ENCODE measurements around the gene CMTM5.
"Not testable (repeated sequence)": the region's sequence is repeated elsewhere in the genome, so short reads cannot be mapped to it uniquely, and the experiment has no call there.

CMTM5 gene

GRCh38 chr14:23384364-23385080 lies 7.7 kb downstream of the CMTM5 start:
- no peaks in the 10 kb centered on the region for H3K9me3 ChIP-seq (ENCODE audit: control insufficient read depth in 5 of 5, low read length in 5 of 5)
- no peak overlapping the region for H3K9ac ChIP-seq (ENCODE audit: low read length in 5 of 5)

GRCh38 chr14:23385244-23385641 lies 8.4 kb downstream of the CMTM5 start:
- Histone ChIP-seq H3K9ac (ENCODE audit: low read length in 5 of 5) (no peak overlapping the region), H3K4me1 (ENCODE audit: control insufficient read depth in 5 of 5, insufficient read depth in 5 of 5, low read length in 5 of 5) (no peaks in the 10 kb centered on the region), H3K36me3 (ENCODE audit: control insufficient read depth in 5 of 5, insufficient read depth in 5 of 5, low read length in 5 of 5) (no peaks in the 10 kb centered on the region), H3K27me3 (ENCODE audit: control insufficient read depth in 5 of 5, insufficient read depth in 4 of 5, low read length in 5 of 5) (peaks cover 17 to 28% (median 21%) of the 10 kb centered on the region in 5 donors), H3K4me3 (ENCODE audit: low read depth in 1 of 5, low read length in 5 of 5) (no peak overlapping the region), H3K9me3 (ENCODE audit: control insufficient read depth in 5 of 5, low read length in 5 of 5) (no peaks in the 10 kb centered on the region), H3K27ac (ENCODE audit: low read depth, low read length) (no peak overlapping the region)

More at GRCh38 chr14:23384364-23385080, 7.7 kb downstream of the CMTM5 start:
- no peaks in the 10 kb centered on the region for H3K4me1 ChIP-seq (ENCODE audit: control insufficient read depth in 5 of 5, insufficient read depth in 5 of 5, low read length in 5 of 5)
- H3K27me3 ChIP-seq (ENCODE audit: control insufficient read depth in 5 of 5, insufficient read depth in 4 of 5, low read length in 5 of 5): peaks cover 19 to 30% (median 24%) of the 10 kb centered on the region in 5 donors
- no peak overlapping the region for H3K27ac ChIP-seq (ENCODE audit: low read depth, low read length)
- H3K4me3 ChIP-seq (ENCODE audit: low read depth in 1 of 5, low read length in 5 of 5): no peak overlapping the region
- no peaks in the 10 kb centered on the region for H3K36me3 ChIP-seq (ENCODE audit: control insufficient read depth in 5 of 5, insufficient read depth in 5 of 5, low read length in 5 of 5)

DNA sequence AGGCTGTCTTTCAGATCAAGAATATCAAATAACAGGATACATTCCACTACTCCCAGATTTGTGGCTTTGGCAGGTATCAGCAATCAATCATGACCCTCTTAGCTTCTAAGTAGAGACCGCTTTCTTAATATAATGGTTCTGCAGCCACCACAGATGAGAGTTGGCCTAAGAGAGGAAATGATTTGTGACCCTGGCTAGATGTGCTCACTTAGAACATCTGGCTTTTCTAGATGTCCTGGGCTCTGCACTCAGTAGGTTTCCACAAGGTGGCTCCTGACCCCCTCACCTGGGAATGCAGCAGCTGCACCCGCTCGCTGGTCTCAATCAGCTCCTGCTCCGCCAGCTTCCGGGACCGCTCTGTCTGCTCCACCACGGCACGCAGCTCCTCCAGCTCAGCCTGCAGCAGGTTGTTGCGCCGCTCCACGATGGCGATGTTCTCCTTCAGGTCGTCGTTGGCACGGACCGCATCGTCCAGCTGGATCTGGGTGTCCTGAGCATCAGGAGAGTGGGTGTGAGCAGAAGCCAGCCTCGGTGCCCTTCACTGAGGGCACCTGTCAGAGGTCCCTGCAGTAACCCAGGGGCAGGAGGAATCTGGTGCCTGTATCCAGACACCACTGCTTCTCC lies 8.9 kb downstream of the CMTM5 start:
- H3K36me3 ChIP-seq (ENCODE audit: control insufficient read depth in 5 of 5, insufficient read depth in 5 of 5, low read length in 5 of 5): no peaks in the 10 kb centered on the region

GRCh38 chr14:23386266-23386657 lies 9.4 kb downstream of the CMTM5 start:
- H3K9ac ChIP-seq (ENCODE audit: low read length in 5 of 5); H3K4me1 ChIP-seq (ENCODE audit: control insufficient read depth in 5 of 5, insufficient read depth in 5 of 5, low read length in 5 of 5); H3K27ac ChIP-seq (ENCODE audit: low read depth, low read length); H3K4me3 ChIP-seq (ENCODE audit: low read depth in 1 of 5, low read length in 5 of 5); H3K36me3 ChIP-seq (ENCODE audit: control insufficient read depth in 5 of 5, insufficient read depth in 5 of 5, low read length in 5 of 5); H3K9me3 ChIP-seq (ENCODE audit: control insufficient read depth in 5 of 5, low read length in 5 of 5): not testable (repeated sequence)
- H3K27me3 ChIP-seq (ENCODE audit: control insufficient read depth in 5 of 5, insufficient read depth in 4 of 5, low read length in 5 of 5): peaks cover 8 to 19% (median 15%) of the 10 kb centered on the region in 5 donors

More for the DNA sequence above, 8.9 kb downstream of the CMTM5 start:
- Histone ChIP-seq H3K27ac (ENCODE audit: low read depth, low read length) (no peak overlapping the region), H3K9me3 (ENCODE audit: control insufficient read depth in 5 of 5, low read length in 5 of 5) (no peaks in the 10 kb centered on the region), H3K27me3 (ENCODE audit: control insufficient read depth in 5 of 5, insufficient read depth in 4 of 5, low read length in 5 of 5) (peaks cover 13 to 24% (median 17%) of the 10 kb centered on the region in 5 donors), H3K4me1 (ENCODE audit: control insufficient read depth in 5 of 5, insufficient read depth in 5 of 5, low read length in 5 of 5) (no peaks in the 10 kb centered on the region), H3K9ac (ENCODE audit: low read length in 5 of 5) (no peak overlapping the region), H3K4me3 (ENCODE audit: low read depth in 1 of 5, low read length in 5 of 5) (no peak overlapping the region)

- H3K36me3 ChIP-seq (ENCODE audit: control insufficient read depth in 5 of 5, insufficient read depth in 5 of 5, low read length in 5 of 5): no peaks in the 10 kb centered on the region
- no peak overlapping the region for H3K4me3 ChIP-seq (ENCODE audit: low read depth in 1 of 5, low read length in 5 of 5)
- H3K9ac ChIP-seq (ENCODE audit: low read length in 5 of 5): no peak overlapping the region
- peaks cover 5 to 17% (median 8%) of the 10 kb centered on the region in 5 donors for H3K27me3 ChIP-seq (ENCODE audit: control insufficient read depth in 5 of 5, insufficient read depth in 4 of 5, low read length in 5 of 5)
- H3K4me1 ChIP-seq (ENCODE audit: control insufficient read depth in 5 of 5, insufficient read depth in 5 of 5, low read length in 5 of 5): no peaks in the 10 kb centered on the region
- no peaks in the 10 kb centered on the region for H3K9me3 ChIP-seq (ENCODE audit: control insufficient read depth in 5 of 5, low read length in 5 of 5)
- H3K27ac ChIP-seq (ENCODE audit: low read depth, low read length): no peak overlapping the region
Measured at GRCh38 chr14:23386999-23387398, 10.2 kb downstream of the CMTM5 start.

DNA sequence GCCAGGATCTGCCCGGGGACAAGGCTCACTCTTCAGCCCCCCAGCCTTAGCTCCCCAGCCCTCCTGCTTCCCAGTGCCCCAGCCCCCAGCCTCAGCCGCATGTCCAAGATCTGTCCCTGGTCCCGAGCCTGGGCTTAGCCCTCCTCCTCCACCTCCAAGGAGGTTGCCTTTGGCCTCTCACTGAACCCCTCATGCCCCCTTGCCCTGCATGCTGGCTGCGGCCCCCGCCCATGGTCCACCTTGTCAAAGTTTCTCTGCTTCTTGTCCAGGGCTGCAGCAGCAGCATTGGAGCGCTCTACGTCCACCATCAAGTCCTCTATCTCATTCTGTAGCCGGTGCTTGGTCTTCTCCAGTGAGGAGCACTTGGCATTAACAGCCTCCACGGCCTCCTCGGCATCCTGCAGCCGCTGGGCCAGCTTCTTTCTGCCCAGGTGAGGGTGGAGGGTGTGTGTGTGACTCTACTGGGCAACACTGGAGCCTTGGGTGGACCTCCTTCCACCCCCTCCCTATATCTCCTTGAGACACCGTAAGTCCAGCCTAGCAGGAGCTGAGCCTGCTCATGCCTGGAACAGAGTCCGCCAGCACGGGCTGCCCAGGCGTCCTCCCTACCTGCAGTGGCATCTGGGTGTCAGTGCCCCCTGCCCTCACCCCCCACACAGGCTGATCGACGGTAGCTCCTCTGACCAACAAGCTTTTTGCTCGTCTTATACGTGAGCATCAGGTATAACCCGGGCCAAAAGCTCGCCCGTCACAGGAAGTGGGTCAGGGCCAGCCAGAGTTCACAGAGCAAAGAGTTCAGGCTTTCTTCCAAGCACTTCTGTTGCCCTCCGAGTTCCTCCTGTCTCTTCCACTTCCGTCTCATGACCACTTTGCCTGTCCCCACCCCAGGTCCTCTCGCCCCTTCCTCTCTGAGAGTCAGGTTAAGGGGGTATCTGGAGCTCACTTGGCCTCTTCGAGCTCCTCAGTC lies 11.4 kb downstream of the CMTM5 start:
- Histone ChIP-seq H3K4me1 (ENCODE audit: control insufficient read depth in 5 of 5, insufficient read depth in 5 of 5, low read length in 5 of 5) (no peaks in the 10 kb centered on the region), H3K4me3 (ENCODE audit: low read depth in 1 of 5, low read length in 5 of 5) (no peak overlapping the region), H3K9ac (ENCODE audit: low read length in 5 of 5) (no peak overlapping the region), H3K27ac (ENCODE audit: low read depth, low read length) (no peak overlapping the region), H3K9me3 (ENCODE audit: control insufficient read depth in 5 of 5, low read length in 5 of 5) (no peaks in the 10 kb centered on the region), H3K36me3 (ENCODE audit: control insufficient read depth in 5 of 5, insufficient read depth in 5 of 5, low read length in 5 of 5) (no peaks in the 10 kb centered on the region), H3K27me3 (ENCODE audit: control insufficient read depth in 5 of 5, insufficient read depth in 4 of 5, low read length in 5 of 5) (peaks cover 0 to 13% (median 5%) of the 10 kb centered on the region in 5 donors)

DNA sequence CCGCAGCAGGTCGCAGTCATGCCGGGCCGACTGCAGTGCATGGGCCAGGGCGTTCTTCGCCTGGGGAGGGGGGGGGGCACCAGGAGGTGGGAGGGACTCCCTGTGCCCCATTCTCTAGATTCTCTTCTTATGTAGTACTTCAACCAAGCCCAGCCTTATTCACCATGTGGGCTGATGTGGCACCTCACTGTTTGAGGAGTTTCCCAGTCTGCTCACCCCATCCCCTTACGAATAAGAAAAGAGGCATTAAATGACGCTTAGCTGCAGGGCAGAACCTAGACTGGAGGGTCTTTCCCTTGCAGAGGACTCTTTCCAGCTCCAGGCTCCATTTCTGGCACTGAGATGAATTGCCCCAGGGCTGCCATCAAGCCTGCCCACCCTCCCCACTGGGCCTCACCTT lies 12.2 kb downstream of the CMTM5 start:
- Histone ChIP-seq H3K36me3 (ENCODE audit: control insufficient read depth in 5 of 5, insufficient read depth in 5 of 5, low read length in 5 of 5) (no peaks in the 10 kb centered on the region), H3K27ac (ENCODE audit: low read depth, low read length) (no peak overlapping the region)

DNA sequence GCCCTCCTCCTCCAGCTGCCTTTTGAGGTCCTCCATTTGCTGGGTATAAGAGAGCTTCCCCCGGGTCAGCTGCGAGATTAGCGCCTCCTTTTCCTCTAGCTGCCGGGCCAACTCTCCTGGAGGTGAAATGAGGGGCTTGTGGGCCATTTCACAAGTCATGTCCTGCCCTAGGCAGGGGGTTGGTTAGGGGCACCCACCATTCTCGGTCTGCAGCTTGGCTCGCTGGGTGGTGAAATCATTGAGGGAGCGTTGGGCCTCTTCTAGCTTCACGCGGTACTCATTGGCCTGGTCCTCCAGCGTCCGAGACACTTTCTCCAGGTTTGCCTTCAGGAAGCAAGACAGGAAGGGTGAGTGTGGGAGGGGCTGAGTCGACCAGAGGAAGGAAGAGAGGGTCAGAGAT lies 12.6 kb downstream of the CMTM5 start:
- no peaks in the 10 kb centered on the region for H3K36me3 ChIP-seq (ENCODE audit: control insufficient read depth in 5 of 5, insufficient read depth in 5 of 5, low read length in 5 of 5)
- H3K27me3 ChIP-seq (ENCODE audit: control insufficient read depth in 5 of 5, insufficient read depth in 4 of 5, low read length in 5 of 5): peaks cover 0 to 13% (median 5%) of the 10 kb centered on the region in 5 donors
- no peak overlapping the region for H3K4me3 ChIP-seq (ENCODE audit: low read depth in 1 of 5, low read length in 5 of 5)
- H3K9ac ChIP-seq (ENCODE audit: low read length in 5 of 5): no peak overlapping the region
- H3K27ac ChIP-seq (ENCODE audit: low read depth, low read length): no peak overlapping the region
- H3K4me1 ChIP-seq (ENCODE audit: control insufficient read depth in 5 of 5, insufficient read depth in 5 of 5, low read length in 5 of 5): no peaks in the 10 kb centered on the region
- H3K9me3 ChIP-seq (ENCODE audit: control insufficient read depth in 5 of 5, low read length in 5 of 5): no peaks in the 10 kb centered on the region

More for the DNA sequence above, 12.2 kb downstream of the CMTM5 start:
- Histone ChIP-seq H3K4me1 (ENCODE audit: control insufficient read depth in 5 of 5, insufficient read depth in 5 of 5, low read length in 5 of 5) (no peaks in the 10 kb centered on the region), H3K9ac (ENCODE audit: low read length in 5 of 5) (no peak overlapping the region), H3K4me3 (ENCODE audit: low read depth in 1 of 5, low read length in 5 of 5) (no peak overlapping the region), H3K9me3 (ENCODE audit: control insufficient read depth in 5 of 5, low read length in 5 of 5) (no peaks in the 10 kb centered on the region), H3K27me3 (ENCODE audit: control insufficient read depth in 5 of 5, insufficient read depth in 4 of 5, low read length in 5 of 5) (peaks cover 0 to 13% (median 5%) of the 10 kb centered on the region in 5 donors)

GRCh38 chr14:23389871-23390270 lies 13.0 kb downstream of the CMTM5 start:
- not testable (repeated sequence) for H3K36me3 ChIP-seq (ENCODE audit: control insufficient read depth in 5 of 5, insufficient read depth in 5 of 5, low read length in 5 of 5); H3K27ac ChIP-seq (ENCODE audit: low read depth, low read length); H3K9me3 ChIP-seq (ENCODE audit: control insufficient read depth in 5 of 5, low read length in 5 of 5)

More at GRCh38 chr14:23389871-23390270, 13.0 kb downstream of the CMTM5 start:
- H3K27me3 ChIP-seq (ENCODE audit: control insufficient read depth in 5 of 5, insufficient read depth in 4 of 5, low read length in 5 of 5): peaks cover 0 to 13% (median 5%) of the 10 kb centered on the region in 5 donors
- H3K4me1 ChIP-seq (ENCODE audit: control insufficient read depth in 5 of 5, insufficient read depth in 5 of 5, low read length in 5 of 5); H3K9ac ChIP-seq (ENCODE audit: low read length in 5 of 5); H3K4me3 ChIP-seq (ENCODE audit: low read depth in 1 of 5, low read length in 5 of 5): not testable (repeated sequence)

Measured in subcutaneous abdominal adipose tissue (tissue), 5 donors.